ENCODE measurements around the gene ICA1. TPM values are rescaled to one million over a fixed set of nuclear protein-coding genes. Genes with fewer than 3 reads are reported as not detected.

Gene ICA1
- total and polyA plus RNA-seq, 8 donors: 34.8 to 74.4 (median 50.4) TPM

DNA sequence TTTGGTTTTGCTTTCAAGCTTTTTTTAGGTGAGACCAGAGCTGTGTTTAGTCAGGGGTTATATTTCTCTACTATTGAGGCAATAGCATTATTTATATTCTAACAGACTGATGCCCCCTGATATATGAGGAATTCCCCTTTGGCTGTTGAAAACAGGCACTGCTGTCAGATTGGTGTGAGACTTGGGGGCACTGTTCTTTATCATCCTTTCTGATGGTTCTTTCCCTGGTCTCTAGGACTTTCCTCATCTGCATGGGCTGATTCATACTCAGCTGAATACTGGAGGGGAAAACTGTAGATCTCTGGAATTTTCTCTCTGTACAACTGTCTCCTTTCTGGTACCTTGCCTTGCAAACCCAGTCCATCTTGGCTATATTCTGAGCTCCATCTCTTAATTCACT is 10.0 kb upstream of the ICA1 start:
- DNase-seq: no peak
- H3K36me3 ChIP-seq: no peaks in the 10 kb centered on the region
- H3K27me3 ChIP-seq: no peaks in the 10 kb centered on the region
- no peak for TF ChIP-seq CTCF (IDR thresholded peaks at IDR 0.05)
- no peak for ATAC-seq
- peaks cover 0 to 7% (median 0%) of the 10 kb centered on the region in 3 donors for H3K4me1 ChIP-seq
- intact Hi-C loops (cut with DNase I): no loop called here
- H3K27ac ChIP-seq: no peak overlapping the region
- H3K9me3 ChIP-seq: no peaks in the 10 kb centered on the region
- FAIRE-seq: no peak
- H3K4me3 ChIP-seq: no peak overlapping the region

DNA sequence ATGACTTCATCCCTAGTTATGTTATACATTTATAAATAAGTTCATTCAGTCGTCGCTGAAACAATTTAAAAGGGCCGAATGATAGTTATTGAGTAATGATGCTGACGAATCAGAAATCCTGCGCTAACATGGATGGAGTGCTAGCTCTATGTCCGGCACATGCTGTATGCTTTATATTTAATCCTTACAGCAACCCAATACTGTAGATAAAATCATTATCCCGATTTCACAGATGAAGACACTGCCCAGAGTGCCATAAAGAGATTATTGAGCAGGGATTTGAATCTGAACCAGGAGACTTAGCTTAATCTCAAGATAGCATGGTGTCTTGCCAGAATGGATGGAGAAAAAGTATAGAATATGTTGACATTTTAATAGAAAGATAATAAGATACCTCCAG is 1.1 kb upstream of the ICA1 start:
- Histone ChIP-seq H3K27me3 (no peaks in the 10 kb centered on the region), H3K27ac (peak overlapping the region in 1 of 4 donors; percentile 98), H3K4me1 (peaks cover 0 to 17% (median 6%) of the 10 kb centered on the region in 3 donors), H3K9me3 (no peaks in the 10 kb centered on the region), H3K4me3 (peak overlapping the region in 2 of 4 donors; percentile 82 to 85), H3K36me3 (no peaks in the 10 kb centered on the region)
- peak in 1 of 4 donors; percentile 9 for ATAC-seq
- TF ChIP-seq CTCF (IDR thresholded peaks at IDR 0.05): no peak
- DNase-seq: no peak
- no peak for FAIRE-seq
- WGBS, 2 donors: 34 to 36% methylated on average over 7 of the region's 7 CpGs
- intact Hi-C loops (cut with DNase I): no loop called here

GRCh38 chr7:8260871-8261694 is 884 bp downstream of the ICA1 start:
- peak overlapping the region; percentile 92 to 98 (median 96) for H3K27ac ChIP-seq

GRCh38 chr7:8259586-8260222 is 2.3 kb downstream of the ICA1 start:
- FAIRE-seq: no peak
- ATAC-seq: peak in 1 of 4 donors; percentile 8
- no peak for DNase-seq
- whole genome bisulfite sequencing, 2 donors: 44 to 45% methylated on average over 10 of the region's 10 CpGs
- H3K4me3 ChIP-seq: peak overlapping the region in 2 of 4 donors; percentile 82 to 85
- H3K9me3 ChIP-seq: no peaks in the 10 kb centered on the region
- H3K27me3 ChIP-seq: no peaks in the 10 kb centered on the region
- no peaks in the 10 kb centered on the region for H3K36me3 ChIP-seq
- H3K4me1 ChIP-seq: peaks cover 6 to 24% (median 8%) of the 10 kb centered on the region in 3 donors
- no peak for TF ChIP-seq CTCF (IDR thresholded peaks at IDR 0.05)
- peak overlapping the region in 2 of 4 donors; percentile 1 to 97 for H3K27ac ChIP-seq
- intact Hi-C loops (cut with DNase I): no loop called here

More at GRCh38 chr7:8260871-8261694, 884 bp downstream of the ICA1 start:
- 2% methylated on average over 30 to 31 of the region's 31 CpGs for WGBS, 2 donors
- H3K4me3 ChIP-seq: peak overlapping the region; percentile 72 to 85 (median 82)
- ATAC-seq (peak; percentile 51 to 66 (median 62)), FAIRE-seq (no peak), DNase-seq (peak; percentile 55 to 89 (median 72))
- no peak for TF ChIP-seq CTCF (IDR thresholded peaks at IDR 0.05)
- no peaks in the 10 kb centered on the region for H3K36me3 ChIP-seq
- peaks cover 0 to 17% (median 6%) of the 10 kb centered on the region in 3 donors for H3K4me1 ChIP-seq
- H3K9me3 ChIP-seq: no peaks in the 10 kb centered on the region
- H3K27me3 ChIP-seq: no peaks in the 10 kb centered on the region
- intact Hi-C loops (cut with DNase I): no loop called here
